ENCODE measurements around the gene SPAG4. TPM values are rescaled to one million over a fixed set of nuclear protein-coding genes. Genes with fewer than 3 reads are reported as not detected.

Gene SPAG4
- total RNA-seq, 1 donor from 2014 or later = 4.2 TPM

- Histone ChIP-seq H3K36me3 (peaks cover 10% of the 10 kb centered on the region), H3K27ac (no peak overlapping the region), H3K27me3 (ENCODE audit: low read depth) (no peaks in the 10 kb centered on the region), H3K4me1 (peaks cover 33% of the 10 kb centered on the region), H3K4me3 (peak overlapping the region; percentile 66), H3K9me3 (no peaks in the 10 kb centered on the region)
- peak; percentile 39 for TF ChIP-seq CTCF (IDR thresholded peaks at IDR 0.05)
- peak; percentile 50 to 52 for ATAC-seq
- intact Hi-C loops (cut with DNase I) = no loop called here
- DNase-seq = peak; percentile 83
Observed at GRCh38 chr20:35619196-35620095, 3.8 kb downstream of the SPAG4 start.

- Histone ChIP-seq H3K4me3 (no peak overlapping the region), H3K4me1 (peaks cover 33% of the 10 kb centered on the region), H3K36me3 (peaks cover 25% of the 10 kb centered on the region), H3K27me3 (ENCODE audit: low read depth) (no peaks in the 10 kb centered on the region), H3K27ac (no peak overlapping the region), H3K9me3 (no peaks in the 10 kb centered on the region)
- ATAC-seq = no peak
- TF ChIP-seq CTCF (IDR thresholded peaks at IDR 0.05) = no peak
- intact Hi-C loops (cut with DNase I) = no loop called here
- DNase-seq = no peak
Observed at GRCh38 chr20:35620818-35621559, 5.4 kb downstream of the SPAG4 start.

GRCh38 chr20:35621560-35621946 lies 5.9 kb downstream of the SPAG4 start:
- TF ChIP-seq CTCF (IDR thresholded peaks at IDR 0.05) = no peak
- peaks cover 31% of the 10 kb centered on the region for H3K36me3 ChIP-seq
- peaks cover 33% of the 10 kb centered on the region for H3K4me1 ChIP-seq
- H3K9me3 ChIP-seq = no peaks in the 10 kb centered on the region
- intact Hi-C loops (cut with DNase I) = no loop called here
- no peak overlapping the region for H3K27ac ChIP-seq
- no peaks in the 10 kb centered on the region for H3K27me3 ChIP-seq (ENCODE audit: low read depth)
- DNase-seq (no peak), ATAC-seq (no peak)
- H3K4me3 ChIP-seq = no peak overlapping the region

GRCh38 chr20:35625584-35626385 lies 10.2 kb downstream of the SPAG4 start:
- DNase-seq = no peak
- no peak for TF ChIP-seq CTCF (IDR thresholded peaks at IDR 0.05)
- no peaks in the 10 kb centered on the region for H3K9me3 ChIP-seq
- no peak overlapping the region for H3K4me3 ChIP-seq
- no peaks in the 10 kb centered on the region for H3K27me3 ChIP-seq (ENCODE audit: low read depth)
- ATAC-seq = peak in 1 of 2 donors; percentile 48
- H3K27ac ChIP-seq = no peak overlapping the region
- H3K4me1 ChIP-seq = peaks cover 5% of the 10 kb centered on the region
- intact Hi-C loops (cut with DNase I) = no loop called here
- peaks cover 73% of the 10 kb centered on the region for H3K36me3 ChIP-seq

- TF ChIP-seq CTCF (IDR thresholded peaks at IDR 0.05) = no peak
- H3K4me3 ChIP-seq = no peak overlapping the region
- H3K9me3 ChIP-seq = no peaks in the 10 kb centered on the region
- H3K27ac ChIP-seq = no peak overlapping the region
- intact Hi-C loops (cut with DNase I) = no loop called here
- peaks cover 80% of the 10 kb centered on the region for H3K36me3 ChIP-seq
- DNase-seq (no peak), ATAC-seq (no peak)
- H3K4me1 ChIP-seq = peaks cover 5% of the 10 kb centered on the region
- H3K27me3 ChIP-seq (ENCODE audit: low read depth) = no peaks in the 10 kb centered on the region
Observed at GRCh38 chr20:35626386-35627001, 10.9 kb downstream of the SPAG4 start.

All from lower lobe of right lung (tissue), 2 donors.